ENCODE data around the gene SASS6. TPM values are rescaled to one million over a fixed set of nuclear protein-coding genes. Genes with fewer than 3 reads are reported as not detected.

Gene SASS6
- total RNA-seq, 1 donor from 2014 or later: 3.4 TPM

GRCh38 chr1:100077531-100077930 is 55.2 kb downstream of the SASS6 start:
- H3K27ac ChIP-seq: no peak overlapping the region
- peaks cover 10% of the 10 kb centered on the region for H3K4me1 ChIP-seq
- intact Hi-C loops (cut with DNase I): no loop called here
- no peak for DNase-seq (ENCODE audit: extremely low spot score in 2 of 2)
- no peak for TF ChIP-seq POLR2A (IDR thresholded peaks at IDR 0.05)
- no peak for TF ChIP-seq CTCF (IDR thresholded peaks at IDR 0.05)
- TF ChIP-seq POLR2AphosphoS5 (IDR thresholded peaks at IDR 0.05; ENCODE audit: insufficient read depth in 1 of 2, low read depth in 1 of 2): no peak
- H3K36me3 ChIP-seq: peaks cover 0 to 49% of the 10 kb centered on the region in 2 donors
- no peaks in the 10 kb centered on the region for H3K27me3 ChIP-seq
- H3K4me3 ChIP-seq: no peak overlapping the region
- H3K9me3 ChIP-seq: no peaks in the 10 kb centered on the region

DNA sequence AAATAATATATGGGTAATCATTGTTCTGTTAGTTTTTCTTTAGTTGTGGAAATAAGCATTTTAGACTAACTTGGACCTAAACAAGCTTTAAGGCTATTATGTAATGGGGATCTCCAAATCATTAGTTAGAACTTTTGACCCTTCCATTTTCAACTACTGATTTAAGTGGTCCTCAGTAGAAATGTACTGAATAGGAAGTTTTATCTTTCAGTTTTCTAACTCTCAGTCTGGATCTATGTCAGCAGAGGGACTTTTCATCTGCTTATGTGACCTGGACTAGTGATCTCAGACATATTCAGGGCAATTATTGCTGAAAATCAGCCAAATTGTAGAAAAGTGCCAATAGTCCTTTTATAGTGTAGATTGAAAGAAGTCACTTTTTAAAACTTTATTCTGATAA is 56.0 kb downstream of the SASS6 start:
- Histone ChIP-seq H3K4me3 (no peak overlapping the region), H3K27ac (no peak overlapping the region), H3K4me1 (peaks cover 10% of the 10 kb centered on the region), H3K9me3 (no peaks in the 10 kb centered on the region), H3K27me3 (no peaks in the 10 kb centered on the region), H3K36me3 (peaks cover 0 to 47% of the 10 kb centered on the region in 2 donors)
- no peak for DNase-seq (ENCODE audit: extremely low spot score in 2 of 2)
- TF ChIP-seq POLR2AphosphoS5 (IDR thresholded peaks at IDR 0.05; ENCODE audit: insufficient read depth in 1 of 2, low read depth in 1 of 2) (no peak), POLR2A (IDR thresholded peaks at IDR 0.05) (no peak), CTCF (IDR thresholded peaks at IDR 0.05) (no peak)
- intact Hi-C loops (cut with DNase I): no loop called here

GRCh38 chr1:100076319-100076718 is 56.4 kb downstream of the SASS6 start:
- DNase-seq (ENCODE audit: extremely low spot score in 2 of 2): no peak

DNA sequence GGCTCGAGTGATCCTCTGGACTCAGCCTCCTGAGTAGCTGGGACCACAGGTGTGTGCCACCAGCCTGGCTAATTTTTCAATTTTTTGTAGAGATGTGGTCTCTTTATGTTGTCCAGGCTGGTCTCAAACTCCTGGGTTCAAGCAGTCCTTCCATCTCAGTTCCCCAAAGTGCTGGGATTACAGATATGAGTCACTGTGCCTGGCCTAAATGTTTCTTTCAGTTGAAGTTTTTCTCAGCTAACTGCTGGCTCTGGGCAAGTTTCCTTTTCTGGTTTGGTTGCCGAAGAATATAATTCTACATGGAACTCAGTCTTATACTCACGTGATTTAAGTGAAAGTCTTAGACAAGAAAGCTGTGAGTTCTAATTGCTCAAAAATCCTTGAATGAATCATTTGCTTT is 57.0 kb downstream of the SASS6 start:
- intact Hi-C loops (cut with DNase I): no loop called here
- H3K27me3 ChIP-seq: no peaks in the 10 kb centered on the region
- DNase-seq (ENCODE audit: extremely low spot score in 2 of 2): no peak
- H3K4me1 ChIP-seq: peaks cover under 1% of the 10 kb centered on the region
- no peak for TF ChIP-seq POLR2AphosphoS5 (IDR thresholded peaks at IDR 0.05; ENCODE audit: insufficient read depth in 1 of 2, low read depth in 1 of 2)
- no peak for TF ChIP-seq POLR2A (IDR thresholded peaks at IDR 0.05)
- TF ChIP-seq CTCF (IDR thresholded peaks at IDR 0.05): no peak
- no peak overlapping the region for H3K4me3 ChIP-seq
- peaks cover 0 to 45% of the 10 kb centered on the region in 2 donors for H3K36me3 ChIP-seq
- no peak overlapping the region for H3K27ac ChIP-seq
- no peaks in the 10 kb centered on the region for H3K9me3 ChIP-seq

More at GRCh38 chr1:100076319-100076718, 56.4 kb downstream of the SASS6 start:
- intact Hi-C loops (cut with DNase I): no loop called here
- Histone ChIP-seq H3K27ac (no peak overlapping the region), H3K4me1 (peaks cover 6% of the 10 kb centered on the region), H3K9me3 (no peaks in the 10 kb centered on the region), H3K27me3 (no peaks in the 10 kb centered on the region), H3K4me3 (no peak overlapping the region), H3K36me3 (peaks cover 0 to 48% of the 10 kb centered on the region in 2 donors)
- TF ChIP-seq POLR2AphosphoS5 (IDR thresholded peaks at IDR 0.05; ENCODE audit: insufficient read depth in 1 of 2, low read depth in 1 of 2) (no peak), POLR2A (IDR thresholded peaks at IDR 0.05) (no peak), CTCF (IDR thresholded peaks at IDR 0.05) (no peak)

- Histone ChIP-seq H3K27ac (no peak overlapping the region), H3K27me3 (no peaks in the 10 kb centered on the region), H3K4me1 (no peaks in the 10 kb centered on the region), H3K9me3 (no peaks in the 10 kb centered on the region), H3K4me3 (no peak overlapping the region), H3K36me3 (peaks cover 0 to 46% of the 10 kb centered on the region in 2 donors)
- no peak for TF ChIP-seq POLR2AphosphoS5 (IDR thresholded peaks at IDR 0.05; ENCODE audit: insufficient read depth in 1 of 2, low read depth in 1 of 2)
- TF ChIP-seq POLR2A (IDR thresholded peaks at IDR 0.05): no peak
- no peak for TF ChIP-seq CTCF (IDR thresholded peaks at IDR 0.05)
- intact Hi-C loops (cut with DNase I): no loop called here
- DNase-seq (ENCODE audit: extremely low spot score in 2 of 2): no peak
These were observed 57.9 kb downstream of the SASS6 start for GRCh38 chr1:100074604-100075395.
